ENCODE data around the gene NEK3. TPM values are rescaled to one million over a fixed set of nuclear protein-coding genes. Genes with fewer than 3 reads are reported as not detected.

Gene NEK3
- 16.1 TPM for total RNA-seq

GRCh38 chr13:52159159-52159982, at the start of gene NEK3:
Gene NEK3 (minus strand): TSS chr13:52159597. CDS start chr13:52156191, 3,406 bp downstream.

GRCh38 chr13:52128714-52129700, 30.4 kb downstream of the NEK3 start, which contains the start of gene NEK5:
Gene NEK5 (minus strand): TSS chr13:52129073. CDS start chr13:52127482, 1,591 bp downstream.

Other genes with a start within 250 kb of the NEK3 start
- gene ATP7B, start 148.1 kb downstream of the NEK3 start, total RNA-seq: 21.9 TPM
- 35.3 TPM for gene ALG11, start 147.2 kb downstream of the NEK3 start, total RNA-seq
- gene UTP14C, start 134.9 kb downstream of the NEK3 start, total RNA-seq: 36.1 TPM
- gene NEK5, start 30.5 kb downstream of the NEK3 start, total RNA-seq: 2.5 TPM
- gene THSD1, start 246.6 kb upstream of the NEK3 start, total RNA-seq: 15.7 TPM

All from camera-type eye (tissue), 1 donor.